Thoracic aorta (tissue), 2 donors: ENCODE measurements around the gene PWWP2B. TPM values are rescaled to one million over a fixed set of nuclear protein-coding genes. Genes with fewer than 3 reads are reported as not detected.

ENCODE experiments used
- ATAC-seq: fragments of 150-250 bp; one replicate; pipeline ENCODE4 v1.8.0; 2017; ENCODE audit warnings: low read depth; ENCODE audit not compliant: insufficient number of reproducible peaks, low FRiP score
- DNase-seq: peaks from one replicate; pipeline ENCODE4 v3.0.0-alpha.2; 2020; ENCODE audit warnings: low spot score
- H3K27ac ChIP-seq, 2 donors: fragments of 200-600 bp; sonication (generic); 1 replicate in 1 of 2; 2 replicates in 1 of 2; pipeline ENCODE4 v1.5.1; 2016; ENCODE audit warnings: mild to moderate bottlenecking in 2 of 2, moderate library complexity in 2 of 2
- H3K27me3 ChIP-seq: fragments of 200-600 bp; sonication (generic); replicated peaks from 2 replicates; pipeline ENCODE4 v1.6.0; 2016; ENCODE audit warnings: mild to moderate bottlenecking; ENCODE audit not compliant: insufficient read depth
- H3K36me3 ChIP-seq: fragments of 200-600 bp; sonication (generic); one replicate; pipeline ENCODE4 v1.5.1; 2016
- H3K4me1 ChIP-seq, 2 donors: fragments of 200-600 bp; sonication (generic); 1 replicate in 1 of 2; 2 replicates in 1 of 2; pipeline versions ENCODE4 v1.5.1 to v1.6.0; 2016; ENCODE audit warnings: low read depth in 2 of 2, mild to moderate bottlenecking in 1 of 2; ENCODE audit not compliant: control insufficient read depth in 1 of 2
- H3K4me3 ChIP-seq: fragments of 200-600 bp; sonication (generic); 2 replicates; pipeline ENCODE4 v1.5.1; 2016; ENCODE audit warnings: mild to moderate bottlenecking
- H3K9me3 ChIP-seq: fragments of 200-600 bp; sonication (generic); 2 replicates; pipeline ENCODE4 v1.5.1; 2016
- total RNA-seq, 2 donors: library from RNA; depleted of rRNA; stranded (reverse); fragments of >200 nt; gene quantifications; one replicate each; pipeline versions ENCODE4 v1.1.0 to v1.2.3, GENCODE V29; 2016
- TF ChIP-seq, protein P1 (sequence below): fragments of 200-600 bp; sonication (generic); IDR thresholded peaks from one replicate; pipeline ENCODE4 v1.5.1; 2019; ENCODE audit warnings: antibody characterized with exemption

PWWP2B gene
- total RNA-seq, 2 donors from 2014 or later = 5.3 to 7.8 TPM

DNA sequence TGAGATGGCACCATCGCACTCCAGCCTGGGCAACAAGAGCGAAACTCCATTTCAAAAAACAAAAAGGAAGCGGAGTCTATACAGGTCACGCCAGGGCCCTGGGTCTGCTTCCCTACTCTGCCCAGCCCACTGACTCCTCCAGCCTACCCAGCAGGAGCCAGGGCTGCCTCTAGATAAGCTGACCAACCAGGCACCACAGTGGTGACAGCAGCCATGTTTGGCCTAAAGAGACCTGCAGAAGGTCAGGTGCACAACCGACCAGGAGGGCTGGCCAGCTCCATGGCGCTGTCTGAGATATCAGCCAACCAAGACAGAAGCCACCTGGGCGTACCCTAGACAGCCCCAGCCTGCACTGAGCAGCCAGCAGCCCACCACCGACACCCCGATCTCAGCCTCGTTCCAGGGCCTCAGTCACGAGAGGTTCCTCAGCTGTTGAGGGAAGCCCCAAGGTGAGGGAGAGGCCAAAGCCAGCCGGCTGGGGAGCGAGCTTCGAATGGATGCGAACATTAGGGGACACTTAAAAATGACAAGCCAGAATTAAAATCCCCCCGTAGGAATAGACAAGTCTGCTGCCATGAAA is 24.4 kb upstream of the PWWP2B start:
- no peak for DNase-seq
- no peaks in the 10 kb centered on the region for H3K9me3 ChIP-seq

DNA sequence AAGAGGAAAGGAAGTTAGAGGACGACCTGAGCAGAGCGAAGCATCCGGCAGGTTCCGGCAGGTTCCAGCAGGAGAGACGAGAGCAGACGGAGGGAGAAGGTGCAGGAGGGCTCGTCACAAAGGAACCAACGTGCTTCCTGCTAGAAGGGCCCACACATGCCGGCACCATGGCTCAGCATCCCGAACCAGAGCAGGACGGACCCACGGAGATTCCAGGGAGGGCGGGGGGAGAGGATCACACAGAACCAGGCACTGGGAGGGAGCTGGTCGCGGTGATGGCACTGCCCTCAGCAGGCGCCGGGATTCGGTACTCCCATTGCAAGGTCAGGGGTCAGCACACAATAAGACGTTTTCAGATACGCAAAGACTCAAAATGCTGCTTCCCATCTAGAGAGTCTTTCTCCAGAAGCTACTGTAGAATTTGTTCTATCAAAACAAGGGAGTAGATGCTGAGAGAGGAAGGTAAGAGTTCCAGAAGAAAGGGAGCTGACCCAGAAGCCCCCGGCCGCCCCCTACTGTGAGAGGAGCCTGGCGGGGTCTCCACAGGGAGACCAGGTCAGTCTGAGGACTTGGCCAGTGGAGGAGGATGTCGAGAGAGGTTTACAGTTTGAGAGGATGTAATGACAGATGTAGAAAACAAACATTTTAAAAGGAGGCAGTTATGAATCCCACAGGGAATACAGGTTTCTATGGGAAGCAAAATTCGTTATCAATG is 23.6 kb upstream of the PWWP2B start:
- no peaks in the 10 kb centered on the region for H3K4me1 ChIP-seq
- H3K27me3 ChIP-seq = no peaks in the 10 kb centered on the region
- no peaks in the 10 kb centered on the region for H3K9me3 ChIP-seq
- DNase-seq (no peak), ATAC-seq (no peak)
- H3K36me3 ChIP-seq = no peaks in the 10 kb centered on the region
- H3K27ac ChIP-seq = no peak overlapping the region
- no peak overlapping the region for H3K4me3 ChIP-seq
- TF ChIP-seq, protein P1, sequence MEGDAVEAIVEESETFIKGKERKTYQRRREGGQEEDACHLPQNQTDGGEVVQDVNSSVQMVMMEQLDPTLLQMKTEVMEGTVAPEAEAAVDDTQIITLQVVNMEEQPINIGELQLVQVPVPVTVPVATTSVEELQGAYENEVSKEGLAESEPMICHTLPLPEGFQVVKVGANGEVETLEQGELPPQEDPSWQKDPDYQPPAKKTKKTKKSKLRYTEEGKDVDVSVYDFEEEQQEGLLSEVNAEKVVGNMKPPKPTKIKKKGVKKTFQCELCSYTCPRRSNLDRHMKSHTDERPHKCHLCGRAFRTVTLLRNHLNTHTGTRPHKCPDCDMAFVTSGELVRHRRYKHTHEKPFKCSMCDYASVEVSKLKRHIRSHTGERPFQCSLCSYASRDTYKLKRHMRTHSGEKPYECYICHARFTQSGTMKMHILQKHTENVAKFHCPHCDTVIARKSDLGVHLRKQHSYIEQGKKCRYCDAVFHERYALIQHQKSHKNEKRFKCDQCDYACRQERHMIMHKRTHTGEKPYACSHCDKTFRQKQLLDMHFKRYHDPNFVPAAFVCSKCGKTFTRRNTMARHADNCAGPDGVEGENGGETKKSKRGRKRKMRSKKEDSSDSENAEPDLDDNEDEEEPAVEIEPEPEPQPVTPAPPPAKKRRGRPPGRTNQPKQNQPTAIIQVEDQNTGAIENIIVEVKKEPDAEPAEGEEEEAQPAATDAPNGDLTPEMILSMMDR = no peak

More for the DNA sequence above, 24.4 kb upstream of the PWWP2B start:
- no peaks in the 10 kb centered on the region for H3K27me3 ChIP-seq
- no peaks in the 10 kb centered on the region for H3K36me3 ChIP-seq
- H3K4me3 ChIP-seq = no peak overlapping the region
- H3K27ac ChIP-seq = no peak overlapping the region
- no peaks in the 10 kb centered on the region for H3K4me1 ChIP-seq
- TF ChIP-seq, protein P1 = no peak
- no peak for ATAC-seq

DNA sequence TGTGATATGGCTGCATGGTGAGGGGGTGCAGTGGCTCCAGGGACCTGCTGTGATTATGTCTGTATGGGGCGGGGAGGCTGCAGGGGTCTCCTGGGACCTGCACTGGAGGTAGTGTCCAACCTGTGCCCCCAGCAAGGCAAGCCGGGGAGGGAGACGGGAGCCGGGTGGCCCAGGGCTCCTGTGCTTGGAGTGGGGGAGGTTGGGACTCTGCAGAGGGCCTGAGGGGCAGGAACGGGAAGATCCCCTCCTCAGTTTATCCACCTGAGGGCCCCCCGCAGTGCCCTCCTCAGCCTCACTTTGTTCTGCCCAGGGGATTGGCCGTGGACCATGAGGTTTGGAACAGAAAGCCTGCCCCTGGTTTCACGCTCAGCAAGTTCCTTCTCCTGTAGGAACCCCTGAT is 22.8 kb upstream of the PWWP2B start:
- ATAC-seq (no peak), DNase-seq (no peak)
- Histone ChIP-seq H3K9me3 (no peaks in the 10 kb centered on the region), H3K27ac (no peak overlapping the region), H3K27me3 (no peaks in the 10 kb centered on the region), H3K4me1 (no peaks in the 10 kb centered on the region), H3K4me3 (no peak overlapping the region), H3K36me3 (no peaks in the 10 kb centered on the region)
- TF ChIP-seq, protein P1 = no peak

DNA sequence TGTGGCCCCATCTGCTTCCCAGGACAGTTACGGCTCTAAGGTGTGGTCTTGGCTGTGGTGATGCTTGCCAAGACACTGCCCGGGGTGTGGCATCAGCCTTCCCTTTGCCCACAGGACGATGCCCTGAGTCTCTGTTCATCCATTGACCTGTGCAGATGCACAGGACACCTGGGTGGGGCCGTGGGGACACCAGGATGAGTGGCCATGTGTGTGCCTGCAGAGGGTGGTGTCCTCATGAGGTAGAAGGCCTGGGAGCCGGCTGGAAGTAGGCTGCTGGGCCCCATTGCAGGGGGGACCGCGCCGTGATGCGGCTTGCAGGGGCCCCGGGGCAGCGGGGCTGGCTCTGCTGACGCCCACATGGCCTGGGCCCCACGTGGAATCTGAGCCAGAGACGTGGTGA is 22.4 kb upstream of the PWWP2B start:
- DNase-seq = no peak
- no peak overlapping the region for H3K27ac ChIP-seq

DNA sequence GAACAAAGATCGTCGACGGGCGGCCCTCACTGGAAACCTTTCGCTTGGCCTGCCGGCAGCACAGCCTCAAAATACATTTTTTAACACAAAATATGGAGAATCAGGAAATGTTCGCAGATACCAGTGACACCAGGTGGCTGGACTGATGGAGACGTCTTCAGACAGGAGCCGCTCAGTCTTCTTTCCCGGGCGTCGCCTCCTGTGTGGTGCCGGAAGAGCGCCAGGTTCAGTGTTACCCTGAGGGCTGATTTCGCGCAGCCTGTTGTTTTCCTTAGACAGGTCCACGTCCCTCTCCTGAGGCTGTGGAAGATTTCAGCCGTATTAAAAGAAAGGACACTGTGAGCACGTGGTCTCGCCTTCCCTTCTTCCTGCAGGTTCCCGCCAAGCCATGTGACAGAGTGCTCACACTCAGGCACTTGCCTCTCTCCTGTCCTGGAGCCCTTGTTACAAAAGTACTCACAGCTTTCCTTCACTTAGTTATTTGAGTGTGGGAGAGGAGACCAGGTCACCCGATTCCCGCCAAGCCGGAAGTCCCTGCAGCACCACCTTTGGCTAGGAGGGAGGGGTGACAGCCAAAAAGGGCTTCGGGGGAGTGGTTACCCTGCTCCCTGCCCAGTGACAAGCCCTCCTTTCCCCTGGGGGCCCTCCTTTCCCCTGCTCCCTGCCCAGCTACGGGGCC is 21.7 kb upstream of the PWWP2B start:
- Histone ChIP-seq H3K27me3 (no peaks in the 10 kb centered on the region), H3K4me1 (no peaks in the 10 kb centered on the region), H3K9me3 (no peaks in the 10 kb centered on the region), H3K36me3 (no peaks in the 10 kb centered on the region), H3K27ac (no peak overlapping the region), H3K4me3 (no peak overlapping the region)
- no peak for ATAC-seq
- TF ChIP-seq, protein P1 = no peak
- DNase-seq = no peak

More for the DNA sequence above, 22.4 kb upstream of the PWWP2B start:
- Histone ChIP-seq H3K4me3 (no peak overlapping the region), H3K9me3 (no peaks in the 10 kb centered on the region), H3K27me3 (no peaks in the 10 kb centered on the region), H3K36me3 (no peaks in the 10 kb centered on the region), H3K4me1 (no peaks in the 10 kb centered on the region)
- ATAC-seq = no peak
- TF ChIP-seq, protein P1 = no peak
